ENCODE data around the gene RWDD3.

RWDD3 gene

DNA sequence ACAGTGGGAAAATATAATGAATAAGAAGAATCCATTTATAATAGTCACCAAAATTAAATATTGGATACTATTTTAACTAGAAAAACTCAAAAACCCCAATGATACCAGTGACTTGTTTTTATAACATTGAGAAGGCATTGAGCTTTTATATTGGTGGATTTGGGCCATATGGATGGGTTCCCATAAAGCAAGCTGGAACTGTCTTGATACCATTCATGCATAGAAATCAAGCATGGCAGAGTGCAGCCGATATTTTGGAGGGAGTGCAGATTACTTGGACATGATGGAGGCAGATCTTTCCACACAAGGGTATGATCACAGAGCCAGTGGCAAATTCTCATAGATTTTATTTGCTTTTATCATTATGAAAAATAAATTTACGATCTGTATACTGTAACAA lies 3.8 kb upstream of the RWDD3 start:
- DNase-seq, result peak in 1 of 2 experiments; percentile 59

- no peak for DNase-seq
Observed at GRCh38 chr1:95230768-95231191, 3.2 kb upstream of the RWDD3 start.

- DNase-seq, result no peak
Observed at GRCh38 chr1:95232646-95233318, 1.2 kb upstream of the RWDD3 start.

- DNase-seq, result no peak
Observed at GRCh38 chr1:95233319-95233736, 682 bp upstream of the RWDD3 start.

DNA sequence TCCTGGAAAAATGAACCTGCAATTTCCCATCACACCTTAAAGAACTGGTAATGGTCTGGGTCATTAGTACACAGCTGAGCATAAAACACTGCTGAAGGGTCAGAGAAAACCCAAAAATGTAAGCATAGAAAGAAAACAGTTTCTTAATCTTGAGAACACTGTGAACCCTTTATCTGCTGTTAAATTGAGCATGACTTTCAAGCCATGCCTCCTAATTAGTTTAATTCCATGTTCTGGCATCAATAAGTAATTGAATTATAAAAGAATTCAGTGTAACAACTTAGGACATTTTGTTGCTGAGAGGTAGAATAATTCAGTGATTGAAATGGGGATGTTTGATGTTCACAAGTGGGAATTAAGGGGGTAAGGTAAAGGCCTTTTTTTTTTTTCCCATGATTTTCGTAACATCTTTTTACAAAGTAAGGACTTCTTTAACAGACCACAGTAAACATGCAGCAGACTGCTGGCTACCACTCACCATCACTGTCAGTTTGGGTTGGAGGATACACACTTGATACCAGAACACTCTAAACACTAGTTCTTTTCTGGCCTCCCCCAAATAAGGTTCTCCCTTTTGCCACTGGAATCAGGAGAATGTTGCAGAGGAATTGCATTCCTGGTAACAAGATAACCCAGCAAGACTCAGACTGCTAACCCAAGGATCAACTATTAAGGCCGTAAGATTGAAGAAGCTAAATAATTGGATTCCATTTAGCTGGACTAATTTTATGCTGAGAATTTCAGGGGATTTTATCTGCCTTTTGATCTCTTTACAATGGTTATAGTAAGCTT lies 3.0 kb downstream of the RWDD3 start:
- no peak for DNase-seq

DNA sequence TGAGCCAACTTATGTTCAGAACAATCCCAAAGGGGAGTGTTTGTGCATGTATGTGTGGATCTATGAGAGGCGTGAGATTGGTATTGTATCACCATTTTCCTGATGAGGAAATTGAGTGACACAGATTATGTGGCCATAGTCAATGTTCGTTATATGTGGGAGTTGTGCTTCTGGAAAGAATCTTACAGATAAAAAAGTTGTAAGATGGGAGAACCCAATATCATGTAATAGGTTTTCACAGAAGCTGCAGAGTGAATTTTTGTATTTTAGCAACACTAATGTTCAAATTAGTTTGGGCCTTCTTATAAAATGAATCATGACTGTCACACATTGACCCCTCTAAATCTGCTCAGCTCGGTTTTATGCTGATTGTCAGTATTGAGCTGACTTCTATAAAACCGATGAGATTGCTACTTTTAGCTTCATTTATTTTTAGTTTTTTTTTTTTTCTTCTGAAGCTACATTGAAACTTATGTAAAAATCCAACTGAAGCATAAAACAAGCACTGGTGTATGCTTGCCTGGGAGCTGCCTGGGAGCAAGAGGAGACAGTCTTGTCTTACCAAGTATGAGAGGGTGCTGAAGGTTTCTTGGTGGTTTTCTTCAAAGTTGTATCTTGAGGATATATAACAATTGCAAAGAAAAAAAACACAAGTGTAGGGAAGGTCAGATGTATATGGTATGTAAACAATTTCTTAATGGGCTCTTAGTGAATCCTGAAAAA lies 4.1 kb downstream of the RWDD3 start:
- DNase-seq, result no peak

DNA sequence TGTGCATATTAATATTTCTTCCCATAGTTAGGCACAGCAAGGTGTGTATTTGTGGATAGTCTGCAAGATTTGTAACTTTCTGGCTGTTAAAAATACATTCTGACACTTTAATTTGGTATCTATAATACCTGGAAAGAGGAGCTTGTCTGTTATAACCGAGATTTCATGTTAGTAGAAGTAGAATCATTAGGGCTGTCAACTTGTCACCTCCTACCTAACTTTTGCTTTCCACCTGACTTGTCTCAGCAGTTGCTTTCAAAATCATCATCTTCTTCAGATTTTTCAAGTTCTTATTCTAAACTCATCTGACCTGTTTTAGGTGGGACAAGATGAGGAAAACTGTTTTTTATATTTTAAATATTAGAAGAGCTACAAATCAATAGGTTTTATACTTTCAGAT lies 11.0 kb downstream of the RWDD3 start:
- DNase-seq, result no peak

DNA sequence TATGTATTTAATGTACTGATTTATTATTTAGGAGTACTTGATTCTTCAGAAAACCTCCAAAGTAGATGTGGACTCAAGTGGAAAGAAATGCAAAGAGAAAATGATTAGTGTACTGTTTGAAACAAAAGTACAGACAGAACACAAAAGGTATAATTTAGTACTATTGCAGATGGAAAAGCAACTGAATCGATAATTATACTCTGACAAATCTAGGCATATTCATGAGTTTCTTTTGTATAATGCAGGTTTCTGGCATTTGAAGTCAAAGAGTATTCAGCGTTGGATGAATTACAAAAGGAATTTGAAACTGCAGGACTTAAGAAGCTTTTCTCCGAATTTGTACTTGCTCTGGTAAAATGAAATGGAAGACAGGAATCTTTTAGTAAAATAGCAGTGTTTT lies 12.5 kb downstream of the RWDD3 start:
- no peak for DNase-seq

- DNase-seq, result no peak
Observed at GRCh38 chr1:95247607-95248006, 13.6 kb downstream of the RWDD3 start.

GRCh38 chr1:95249916-95250315 lies 15.9 kb downstream of the RWDD3 start:
- no peak for DNase-seq

DNA sequence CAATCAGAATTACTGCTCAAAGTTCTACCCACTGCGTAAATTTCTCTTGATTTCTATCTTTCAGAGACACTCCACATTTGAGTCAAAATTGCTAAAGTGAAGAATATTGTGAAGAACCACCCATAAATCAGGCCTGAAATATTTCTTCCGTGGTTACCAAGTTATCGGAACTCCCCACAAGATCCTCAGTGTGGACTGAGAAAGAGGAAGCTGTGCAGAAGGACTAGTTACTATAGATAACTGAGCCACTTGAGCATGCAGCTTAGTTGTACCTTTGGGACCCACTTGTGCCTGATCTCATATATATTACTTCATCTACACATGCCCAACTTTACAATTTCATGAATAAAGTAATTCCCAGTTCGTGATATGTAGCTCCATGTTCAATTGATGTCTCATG lies 18.4 kb downstream of the RWDD3 start:
- DNase-seq, result no peak

DNA sequence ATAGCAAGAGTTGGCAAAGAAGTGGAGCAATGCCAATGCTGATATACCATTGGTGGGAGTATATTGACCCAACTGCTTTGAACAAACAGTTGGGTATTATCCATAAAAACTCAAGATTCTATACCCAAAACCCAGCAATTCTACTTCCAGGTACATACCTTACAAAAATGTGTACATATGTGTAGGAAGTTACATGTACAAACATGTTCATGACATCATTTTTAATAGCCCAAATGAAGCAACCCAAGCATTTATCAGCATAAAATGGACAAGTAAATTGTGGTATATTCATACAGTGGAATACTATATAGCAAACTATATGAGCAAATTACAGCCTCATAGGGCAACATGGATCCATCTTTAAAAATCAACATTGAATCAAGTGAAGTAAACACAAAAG lies 20.9 kb downstream of the RWDD3 start:
- DNase-seq, result no peak

- DNase-seq, result no peak
Observed at GRCh38 chr1:95255826-95256225, 21.8 kb downstream of the RWDD3 start.

- no peak for DNase-seq
Observed at GRCh38 chr1:95257758-95258157, 23.7 kb downstream of the RWDD3 start.

GRCh38 chr1:95259245-95259644 lies 25.2 kb downstream of the RWDD3 start:
- no peak for DNase-seq

GRCh38 chr1:95262913-95263312 lies 28.9 kb downstream of the RWDD3 start:
- no peak for DNase-seq

DNA sequence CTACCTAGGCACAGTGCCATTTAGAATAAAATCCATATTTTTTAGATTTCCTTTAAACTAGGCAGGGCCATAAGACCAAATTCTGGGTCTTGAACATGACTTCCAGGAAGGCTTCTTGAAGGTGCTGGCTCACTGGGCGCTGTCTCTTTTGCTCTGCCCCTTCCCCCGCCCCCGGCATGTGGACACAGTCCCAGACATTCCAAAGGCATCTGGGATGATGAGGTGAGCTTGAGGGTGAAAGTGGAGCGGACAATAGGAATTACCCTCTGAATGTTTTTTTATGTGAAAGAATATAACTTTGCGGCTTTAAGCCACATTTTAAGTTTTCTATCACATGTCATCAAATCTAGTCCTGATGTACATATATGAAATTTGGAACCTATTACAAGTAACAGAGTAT lies 29.4 kb downstream of the RWDD3 start:
- no peak for DNase-seq

- DNase-seq, result no peak
Observed at GRCh38 chr1:95265106-95265505, 31.1 kb downstream of the RWDD3 start.

DNA sequence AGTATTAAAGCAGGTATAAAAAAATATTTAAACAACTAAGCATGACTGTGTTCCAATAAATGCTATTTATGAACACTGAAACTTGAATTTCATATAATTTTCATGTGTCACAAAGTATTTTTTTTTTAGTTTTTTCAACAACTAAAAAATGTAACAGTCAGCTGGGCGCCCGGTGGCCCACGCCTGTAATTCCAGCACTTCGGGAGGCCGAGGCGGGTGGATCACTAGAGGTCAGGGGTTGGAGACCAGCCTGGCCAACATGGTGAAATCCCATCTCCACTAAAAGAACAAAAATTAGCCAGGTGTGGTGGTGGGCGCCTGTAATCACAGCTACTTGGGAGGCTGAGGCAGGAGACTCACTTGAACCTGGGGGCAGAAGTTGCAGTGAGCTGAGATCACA lies 42.4 kb downstream of the RWDD3 start:
- no peak for DNase-seq

GRCh38 chr1:95278173-95279006 lies 44.4 kb downstream of the RWDD3 start:
- DNase-seq, result no peak

GRCh38 chr1:95281781-95282517 lies 47.9 kb downstream of the RWDD3 start:
- no peak for DNase-seq

DNA sequence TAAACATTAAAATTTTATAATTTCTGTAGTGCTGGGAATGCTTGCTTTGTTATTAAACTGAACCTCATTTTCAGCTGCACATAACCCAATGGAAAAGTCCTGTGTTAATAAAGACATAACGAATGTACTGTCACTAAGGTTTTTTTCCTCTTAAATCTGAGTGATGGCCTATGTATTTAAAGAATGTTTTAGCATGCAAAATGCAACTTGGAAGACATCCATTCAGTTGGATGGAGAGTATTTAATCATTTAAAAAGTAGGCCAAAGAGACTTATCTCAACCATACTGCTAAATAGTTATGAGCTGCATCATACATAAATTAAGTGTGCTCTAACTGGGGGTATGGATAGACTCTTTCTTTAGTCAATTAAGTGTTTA lies 48.5 kb downstream of the RWDD3 start:
- DNase-seq, result no peak
